DND-41 (cell line): ENCODE measurements around the gene TMEM74B.
"Not testable (repeated sequence)": the region's sequence is repeated elsewhere in the genome, so short reads cannot be mapped to it uniquely, and the experiment has no call there.

Experiments used
- EZH2 ChIP-seq: IDR thresholded peaks from 3 replicates; pipeline ENCODE4 v1.6.1; 2012; ENCODE audit warnings: borderline replicate concordance, low read depth, mild to moderate bottlenecking, moderate library complexity, low read length, inconsistent platforms; ENCODE audit not compliant: severe bottlenecking
- TF ChIP-seq, protein P1 (sequence below): IDR thresholded peaks from 2 replicates; pipeline ENCODE4 v1.5.1; 2012; ENCODE audit warnings: borderline replicate concordance, low read length, moderate library complexity, mild to moderate bottlenecking; ENCODE audit not compliant: poor library complexity, severe bottlenecking; ENCODE audit errors: extremely low read depth

- TF ChIP-seq, protein P1, sequence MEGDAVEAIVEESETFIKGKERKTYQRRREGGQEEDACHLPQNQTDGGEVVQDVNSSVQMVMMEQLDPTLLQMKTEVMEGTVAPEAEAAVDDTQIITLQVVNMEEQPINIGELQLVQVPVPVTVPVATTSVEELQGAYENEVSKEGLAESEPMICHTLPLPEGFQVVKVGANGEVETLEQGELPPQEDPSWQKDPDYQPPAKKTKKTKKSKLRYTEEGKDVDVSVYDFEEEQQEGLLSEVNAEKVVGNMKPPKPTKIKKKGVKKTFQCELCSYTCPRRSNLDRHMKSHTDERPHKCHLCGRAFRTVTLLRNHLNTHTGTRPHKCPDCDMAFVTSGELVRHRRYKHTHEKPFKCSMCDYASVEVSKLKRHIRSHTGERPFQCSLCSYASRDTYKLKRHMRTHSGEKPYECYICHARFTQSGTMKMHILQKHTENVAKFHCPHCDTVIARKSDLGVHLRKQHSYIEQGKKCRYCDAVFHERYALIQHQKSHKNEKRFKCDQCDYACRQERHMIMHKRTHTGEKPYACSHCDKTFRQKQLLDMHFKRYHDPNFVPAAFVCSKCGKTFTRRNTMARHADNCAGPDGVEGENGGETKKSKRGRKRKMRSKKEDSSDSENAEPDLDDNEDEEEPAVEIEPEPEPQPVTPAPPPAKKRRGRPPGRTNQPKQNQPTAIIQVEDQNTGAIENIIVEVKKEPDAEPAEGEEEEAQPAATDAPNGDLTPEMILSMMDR: not testable (repeated sequence)
- TF ChIP-seq EZH2: not testable (repeated sequence)
These were observed 32.0 kb upstream of the TMEM74B start for GRCh38 chr20:1216527-1217427.
